NT2/D1 (cell line): ENCODE data around the gene RUVBL2.

Experiments used
- DNase-seq: peaks from one replicate; pipeline ENCODE4 v3.0.0-alpha.2; 2011; ENCODE audit warnings: low read depth, low spot score
- H3K27me3 ChIP-seq: 2 replicates; pipeline ENCODE4 v1.6.0; 2011; ENCODE audit warnings: mild to moderate bottlenecking; ENCODE audit not compliant: insufficient read length, insufficient read depth
- H3K36me3 ChIP-seq: 2 replicates; pipeline ENCODE4 v1.6.1; 2011; ENCODE audit warnings: mild to moderate bottlenecking, low read length, mixed read lengths; ENCODE audit not compliant: insufficient read depth, insufficient read length
- H3K4me1 ChIP-seq: 2 replicates; pipeline ENCODE4 v1.5.1; 2011; ENCODE audit not compliant: insufficient read depth, insufficient read length
- H3K4me3 ChIP-seq: 2 replicates; pipeline ENCODE4 v1.5.1; 2011; ENCODE audit warnings: low read depth; ENCODE audit not compliant: insufficient read length
- H3K9ac ChIP-seq: 2 replicates; pipeline ENCODE4 v1.6.0; 2011; ENCODE audit warnings: low read depth; ENCODE audit not compliant: insufficient read length
- H3K9me3 ChIP-seq: 2 replicates; pipeline ENCODE4 v1.5.1; 2011; ENCODE audit warnings: mild to moderate bottlenecking, low read length; ENCODE audit not compliant: insufficient read depth
- SUZ12 ChIP-seq: IDR thresholded peaks from 2 replicates; pipeline ENCODE4 v1.6.1; 2011; ENCODE audit not compliant: insufficient read length, insufficient read depth; ENCODE audit errors: extremely low read depth
- YY1 ChIP-seq: IDR thresholded peaks from 2 replicates; pipeline ENCODE4 v1.6.1; 2011; ENCODE audit not compliant: insufficient read length, insufficient read depth
- ZNF274 ChIP-seq: IDR thresholded peaks from 2 replicates; pipeline ENCODE4 v1.6.1; 2011; ENCODE audit warnings: mild to moderate bottlenecking, low read depth, low read length

RUVBL2 gene

DNA sequence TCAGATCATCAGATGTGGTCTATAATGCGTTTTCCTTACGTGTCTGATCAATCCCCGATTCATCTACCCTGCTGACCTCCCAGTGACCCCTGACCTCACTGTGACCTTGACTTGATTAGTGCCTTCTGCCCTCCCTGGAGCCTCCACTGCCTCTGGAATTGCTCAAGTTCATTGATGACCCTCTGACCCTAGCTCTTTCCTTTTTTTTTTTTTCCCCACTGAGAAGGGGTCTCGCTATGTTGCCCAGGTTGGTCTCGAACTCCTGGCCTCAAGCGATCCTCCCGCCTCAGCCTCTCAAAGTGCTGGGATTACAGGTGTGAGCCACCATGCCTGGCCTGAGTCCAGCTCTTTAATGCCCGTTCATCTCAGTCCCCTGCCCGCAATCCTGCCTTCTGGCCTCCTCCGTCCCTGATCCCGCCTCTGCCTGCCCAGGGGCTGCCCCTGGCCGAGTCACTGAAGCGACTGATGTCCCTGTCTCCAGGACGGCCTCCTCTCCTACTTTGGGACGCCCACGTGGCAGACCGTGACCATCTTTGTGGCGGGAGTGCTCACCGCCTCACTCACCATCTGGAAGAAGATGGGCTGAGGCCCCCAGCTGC is 32.5 kb upstream of the RUVBL2 start:
- TF ChIP-seq SUZ12: no peak
- no peak for TF ChIP-seq ZNF274
- no peak for TF ChIP-seq YY1
- Histone ChIP-seq H3K27me3 (no peaks in the 10 kb centered on the region), H3K4me3 (no peak overlapping the region), H3K9ac (no peak overlapping the region), H3K9me3 (no peaks in the 10 kb centered on the region; the same call in 1 of the 2 replicates), H3K36me3 (peaks cover 40% of the 10 kb centered on the region), H3K4me1 (peaks cover 3% of the 10 kb centered on the region)
- no peak for DNase-seq

DNA sequence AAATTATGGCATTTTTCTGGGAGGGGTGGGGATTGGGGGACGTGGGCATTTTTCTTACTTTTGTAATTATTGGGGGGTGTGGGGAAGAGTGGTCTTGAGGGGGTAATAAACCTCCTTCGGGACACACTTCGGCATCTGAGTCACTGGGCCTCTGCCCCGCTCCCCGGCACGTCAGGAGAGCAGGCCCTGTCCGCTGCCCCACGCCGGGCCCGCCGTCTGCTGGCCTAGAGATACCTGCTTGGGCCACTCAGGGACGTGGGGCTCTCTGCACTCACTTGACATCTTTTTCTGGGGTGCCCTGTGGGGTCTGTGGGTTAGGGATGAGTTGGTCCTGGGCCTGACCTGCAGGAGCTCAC is 32.0 kb upstream of the RUVBL2 start:
- TF ChIP-seq ZNF274 (no peak), SUZ12 (no peak), YY1 (no peak)
- H3K9ac ChIP-seq: no peak overlapping the region
- H3K27me3 ChIP-seq: no peaks in the 10 kb centered on the region
- peaks cover 1% of the 10 kb centered on the region for H3K4me1 ChIP-seq
- H3K9me3 ChIP-seq: no peaks in the 10 kb centered on the region; the same call in 1 of the 2 replicates
- H3K36me3 ChIP-seq: peaks cover 41% of the 10 kb centered on the region
- DNase-seq: no peak
- H3K4me3 ChIP-seq: no peak overlapping the region

DNA sequence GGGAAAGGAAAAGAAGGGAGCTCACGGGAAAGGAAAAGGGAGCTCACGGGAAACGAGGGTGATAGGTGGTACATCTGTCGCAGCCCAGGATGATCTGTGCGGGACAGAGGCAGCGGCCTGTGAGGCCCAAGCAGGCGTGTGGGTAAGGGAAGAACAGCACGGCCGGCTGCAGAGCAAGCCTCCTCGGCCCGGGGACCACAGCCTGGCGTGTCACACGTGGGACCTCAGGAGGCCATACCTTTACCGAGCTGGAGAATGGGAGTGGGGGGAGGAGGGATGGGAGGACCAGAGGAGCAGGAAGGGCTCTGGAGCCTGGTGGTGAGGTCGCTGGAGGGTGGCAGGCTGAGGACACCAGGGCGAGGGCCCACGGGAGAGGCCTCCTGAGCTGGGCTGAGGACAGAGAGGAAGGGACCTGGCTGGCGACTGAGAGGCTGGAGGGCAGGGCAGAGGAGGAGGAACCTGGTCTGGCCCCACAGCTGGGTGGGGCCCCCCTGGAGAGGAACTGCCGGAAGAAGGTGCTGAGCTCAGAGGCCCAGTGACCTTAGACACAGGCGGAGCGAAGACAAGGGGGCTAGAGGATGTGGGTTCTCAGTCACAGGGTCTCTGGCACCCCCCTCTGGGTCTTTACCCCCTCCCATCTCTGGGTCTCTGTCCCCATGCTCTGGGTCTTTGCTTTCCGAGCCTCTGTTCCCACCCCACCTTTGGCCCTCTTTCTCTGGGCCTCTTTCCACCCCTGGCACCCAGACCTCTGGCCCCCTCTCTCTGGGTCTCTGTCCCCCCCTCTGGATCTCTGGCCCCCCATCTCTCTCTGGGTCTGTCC is 31.4 kb upstream of the RUVBL2 start:
- H3K9me3 ChIP-seq: no peaks in the 10 kb centered on the region; the same call in 1 of the 2 replicates
- DNase-seq: no peak
- H3K36me3 ChIP-seq: peaks cover 41% of the 10 kb centered on the region
- H3K4me1 ChIP-seq: peaks cover 1% of the 10 kb centered on the region
- H3K27me3 ChIP-seq: no peaks in the 10 kb centered on the region
- H3K9ac ChIP-seq: peak overlapping the region; percentile 44
- no peak for TF ChIP-seq SUZ12
- no peak for TF ChIP-seq ZNF274
- no peak for TF ChIP-seq YY1
- no peak overlapping the region for H3K4me3 ChIP-seq

- no peak overlapping the region for H3K4me3 ChIP-seq
- no peaks in the 10 kb centered on the region for H3K27me3 ChIP-seq
- H3K9ac ChIP-seq: peak overlapping the region; percentile 44
- H3K36me3 ChIP-seq: peaks cover 36% of the 10 kb centered on the region
- no peak for TF ChIP-seq YY1
- no peak for TF ChIP-seq ZNF274
- no peak for TF ChIP-seq SUZ12
- no peaks in the 10 kb centered on the region; the same call in 1 of the 2 replicates for H3K9me3 ChIP-seq
- no peak for DNase-seq
- H3K4me1 ChIP-seq: peaks cover 1% of the 10 kb centered on the region
Observed at GRCh38 chr19:48962849-48963165, 30.9 kb upstream of the RUVBL2 start.

DNA sequence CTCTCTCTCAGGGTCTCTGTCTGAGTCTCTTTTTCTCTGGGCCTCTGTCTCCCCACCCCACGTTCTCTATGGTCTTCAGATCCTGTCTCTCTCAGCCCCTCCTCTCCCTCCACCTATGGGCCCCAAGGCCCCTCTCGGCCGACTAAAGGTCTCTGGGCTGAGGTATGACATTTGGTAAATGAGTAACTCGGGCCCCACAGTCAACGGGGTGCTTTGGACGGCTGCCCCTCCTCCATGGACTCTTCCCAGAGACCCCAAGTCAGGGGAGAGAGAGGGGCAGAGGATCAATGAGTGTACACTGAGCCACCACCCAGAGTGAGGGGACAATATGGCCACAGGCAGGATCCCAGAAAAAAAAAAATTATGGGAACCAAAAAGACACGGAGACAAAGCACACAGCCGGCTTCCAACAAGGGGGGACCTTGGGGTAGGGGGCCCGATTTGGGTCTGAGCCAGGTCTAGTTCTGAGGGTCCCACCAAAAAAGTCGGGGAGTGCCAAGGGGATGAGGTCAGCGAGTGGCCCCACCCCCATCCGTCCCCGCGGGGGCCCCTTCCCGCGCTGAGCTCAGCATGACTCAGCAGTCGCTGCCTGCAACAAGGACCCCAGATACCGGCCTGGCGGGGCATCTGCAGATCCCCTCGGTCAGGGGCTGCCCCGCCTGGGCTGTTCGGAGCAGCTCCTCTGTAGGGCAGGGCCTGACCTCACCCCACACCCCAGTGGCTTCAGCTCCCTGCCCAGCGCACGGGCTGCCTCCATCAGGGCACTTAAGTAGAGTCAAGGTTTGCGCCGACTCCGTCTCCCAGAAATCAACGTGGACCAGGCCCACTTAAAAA is 30.1 kb upstream of the RUVBL2 start:
- no peak for TF ChIP-seq YY1
- TF ChIP-seq SUZ12: no peak
- no peak for TF ChIP-seq ZNF274
- DNase-seq: no peak

GRCh38 chr19:48964205-48965039 is 29.3 kb upstream of the RUVBL2 start:
- no peak for DNase-seq
- TF ChIP-seq SUZ12 (no peak), YY1 (no peak), ZNF274 (no peak)
- peak overlapping the region; percentile 58 for H3K4me3 ChIP-seq
- no peaks in the 10 kb centered on the region for H3K27me3 ChIP-seq
- H3K9me3 ChIP-seq: no peaks in the 10 kb centered on the region; the same call in 1 of the 2 replicates
- H3K4me1 ChIP-seq: peaks cover 1% of the 10 kb centered on the region
- H3K36me3 ChIP-seq: peaks cover 46% of the 10 kb centered on the region
- peak overlapping the region; percentile 97 for H3K9ac ChIP-seq

More for the DNA sequence above, 30.1 kb upstream of the RUVBL2 start:
- Histone ChIP-seq H3K36me3 (peaks cover 38% of the 10 kb centered on the region), H3K9ac (peak overlapping the region; percentile 97), H3K27me3 (no peaks in the 10 kb centered on the region), H3K4me1 (peaks cover 1% of the 10 kb centered on the region), H3K9me3 (no peaks in the 10 kb centered on the region; the same call in 1 of the 2 replicates), H3K4me3 (peak overlapping the region; percentile 58)
